SIG-M5 treated with dmso at 0.1 percent for 504 hours (cell line): ENCODE measurements around the gene ITGA3.

Experiments
- DNase-seq: peaks from one replicate; lab custom pipeline; 2025; ENCODE audit not compliant: unreplicated experiment; lab: John Stamatoyannopoulos, UW

The ITGA3 gene

GRCh38 chr17:50055426-50056216 lies at the start of gene ITGA3:
Gene ITGA3 (plus strand): TSS chr17:50056110. CDS start chr17:50056440, 330 bp downstream.
- peak; percentile 43 for DNase-seq

- no peak for DNase-seq
These were observed 46.6 kb upstream of the ITGA3 start for GRCh38 chr17:50009282-50009681.

- no peak for DNase-seq
These were observed 42.8 kb upstream of the ITGA3 start for GRCh38 chr17:50013079-50013478.

- DNase-seq: no peak
These were observed 41.3 kb upstream of the ITGA3 start for GRCh38 chr17:50014471-50015088.

- no peak for DNase-seq
These were observed 40.8 kb upstream of the ITGA3 start for GRCh38 chr17:50015146-50015545.

GRCh38 chr17:50018909-50019308 lies 37.0 kb upstream of the ITGA3 start:
- DNase-seq: no peak

GRCh38 chr17:50020841-50021599 lies 34.9 kb upstream of the ITGA3 start:
- peak; percentile 76 for DNase-seq

GRCh38 chr17:50021681-50022370 lies 34.1 kb upstream of the ITGA3 start:
- no peak for DNase-seq

GRCh38 chr17:50022463-50023130 lies 33.3 kb upstream of the ITGA3 start:
- DNase-seq: no peak

GRCh38 chr17:50023520-50023919 lies 32.4 kb upstream of the ITGA3 start:
- no peak for DNase-seq

GRCh38 chr17:50024808-50025207 lies 31.1 kb upstream of the ITGA3 start:
- DNase-seq: no peak

GRCh38 chr17:50026046-50026675 lies 29.7 kb upstream of the ITGA3 start:
- no peak for DNase-seq

- DNase-seq: peak; percentile 43
These were observed 29.1 kb upstream of the ITGA3 start for GRCh38 chr17:50026837-50027171.

- DNase-seq: peak; percentile 7
These were observed 28.6 kb upstream of the ITGA3 start for GRCh38 chr17:50027172-50027880.

- DNase-seq: no peak
These were observed 27.8 kb upstream of the ITGA3 start for GRCh38 chr17:50027881-50028735.

- no peak for DNase-seq
These were observed 27.2 kb upstream of the ITGA3 start for GRCh38 chr17:50028736-50029120.

- DNase-seq: no peak
These were observed 26.7 kb upstream of the ITGA3 start for GRCh38 chr17:50029185-50029584.

GRCh38 chr17:50033316-50033715 lies 22.6 kb upstream of the ITGA3 start:
- DNase-seq: no peak
